DOHH2 (cell line): Measurements from ENCODE around the gene CFAP119.

Source experiments
- CTCF ChIP-seq: fragments of 200-600 bp; sonication (generic); IDR thresholded peaks from one replicate; pipeline ENCODE4 v1.5.1; 2014; ENCODE audit warnings: antibody characterized with exemption, mild to moderate bottlenecking, low read depth, low read length; ENCODE audit not compliant: poor library complexity, severe bottlenecking
- EZH2phosphoT487 ChIP-seq: fragments of 200-600 bp; sonication (generic); IDR thresholded peaks from 2 replicates; pipeline ENCODE4 v1.6.1; 2017; ENCODE audit warnings: borderline replicate concordance, mild to moderate bottlenecking, antibody characterized with exemption, low read length, moderate library complexity, mixed read lengths

- no peak for TF ChIP-seq CTCF
- no peak for TF ChIP-seq EZH2phosphoT487
These were observed 13.0 kb downstream of the CFAP119 start for GRCh38 chr16:30748634-30749445.
